Measurements from ENCODE around the gene CALR3.
A peak's percentile ranks its signal among the peaks of the same experiment; 100 is the strongest.
"Not testable (repeated sequence)": the region's sequence is repeated elsewhere in the genome, so short reads cannot be mapped to it uniquely, and the experiment has no call there.

CALR3 gene

DNA sequence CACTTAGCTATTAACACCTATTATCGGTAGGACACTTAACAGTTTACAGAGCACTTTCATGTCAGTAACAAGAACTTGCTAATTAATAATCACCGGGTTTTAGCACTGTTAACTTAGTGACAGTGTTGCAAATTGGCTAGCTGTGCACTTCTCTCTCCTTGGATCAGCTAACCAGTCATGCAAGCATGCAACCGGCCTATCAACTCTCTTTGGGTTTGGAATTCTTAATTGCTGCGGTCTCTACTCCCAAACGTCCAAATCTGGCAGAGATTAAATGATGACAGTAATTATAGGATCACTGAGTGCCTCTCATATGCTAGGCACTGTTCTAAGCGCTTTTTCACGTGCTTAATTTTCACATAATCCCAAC lies 25.4 kb downstream of the CALR3 start:
- Histone ChIP-seq H3K9ac (ENCODE audit: low read length) (no peak overlapping the region), H3K4me3 (ENCODE audit: low read length) (peak overlapping the region; percentile 61), H3K4me1 (ENCODE audit: control insufficient read depth, insufficient read depth, low read length) (peaks cover 8% of the 10 kb centered on the region), H3K36me3 (ENCODE audit: control insufficient read depth, insufficient read depth, low read length) (no peaks in the 10 kb centered on the region), H3K27me3 (ENCODE audit: control insufficient read depth, insufficient read depth, low read length) (no peaks in the 10 kb centered on the region), H3K27ac (ENCODE audit: low read depth, low read length) (no peak overlapping the region)

- peaks cover 8% of the 10 kb centered on the region for H3K4me1 ChIP-seq (ENCODE audit: control insufficient read depth, insufficient read depth, low read length)
- no peak overlapping the region for H3K9ac ChIP-seq (ENCODE audit: low read length)
- no peaks in the 10 kb centered on the region for H3K36me3 ChIP-seq (ENCODE audit: control insufficient read depth, insufficient read depth, low read length)
- no peaks in the 10 kb centered on the region for H3K27me3 ChIP-seq (ENCODE audit: control insufficient read depth, insufficient read depth, low read length)
- no peak overlapping the region for H3K27ac ChIP-seq (ENCODE audit: low read depth, low read length)
- H3K4me3 ChIP-seq (ENCODE audit: low read length): no peak overlapping the region
Observed at GRCh38 chr19:16467581-16467980, 28.4 kb downstream of the CALR3 start.

GRCh38 chr19:16466802-16467427 lies 29.1 kb downstream of the CALR3 start:
- not testable (repeated sequence) for H3K36me3 ChIP-seq (ENCODE audit: control insufficient read depth, insufficient read depth, low read length); H3K27ac ChIP-seq (ENCODE audit: low read depth, low read length); H3K9ac ChIP-seq (ENCODE audit: low read length); H3K4me1 ChIP-seq (ENCODE audit: control insufficient read depth, insufficient read depth, low read length); H3K27me3 ChIP-seq (ENCODE audit: control insufficient read depth, insufficient read depth, low read length); H3K4me3 ChIP-seq (ENCODE audit: low read length)

DNA sequence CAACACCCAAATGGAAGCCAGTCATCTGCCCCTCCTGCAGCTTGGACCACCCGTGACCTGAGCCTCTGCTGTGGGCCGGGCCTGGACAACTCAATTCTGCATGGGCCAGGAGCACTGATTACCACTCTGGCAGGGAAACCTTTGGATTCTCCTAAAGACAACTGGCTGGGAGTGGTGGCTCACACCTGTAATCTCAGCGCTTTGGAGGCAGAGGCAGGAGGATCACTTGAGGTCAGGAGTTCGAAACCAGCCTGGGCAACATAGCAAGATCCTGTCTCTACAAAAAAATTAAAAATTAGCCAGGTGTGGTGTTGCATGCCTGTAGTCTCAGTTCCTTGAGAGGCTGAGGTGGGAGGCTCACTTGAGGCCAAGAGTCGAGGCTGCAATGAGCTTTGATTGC lies 30.7 kb downstream of the CALR3 start:
- Histone ChIP-seq H3K27me3 (ENCODE audit: control insufficient read depth, insufficient read depth, low read length) (no peaks in the 10 kb centered on the region), H3K4me1 (ENCODE audit: control insufficient read depth, insufficient read depth, low read length) (no peaks in the 10 kb centered on the region), H3K4me3 (ENCODE audit: low read length) (no peak overlapping the region), H3K36me3 (ENCODE audit: control insufficient read depth, insufficient read depth, low read length) (no peaks in the 10 kb centered on the region), H3K9ac (ENCODE audit: low read length) (no peak overlapping the region), H3K27ac (ENCODE audit: low read depth, low read length) (no peak overlapping the region)

- no peaks in the 10 kb centered on the region for H3K36me3 ChIP-seq (ENCODE audit: control insufficient read depth, insufficient read depth, low read length)
- no peak overlapping the region for H3K4me3 ChIP-seq (ENCODE audit: low read length)
- no peak overlapping the region for H3K27ac ChIP-seq (ENCODE audit: low read depth, low read length)
- H3K9ac ChIP-seq (ENCODE audit: low read length): no peak overlapping the region
- H3K4me1 ChIP-seq (ENCODE audit: control insufficient read depth, insufficient read depth, low read length): no peaks in the 10 kb centered on the region
- no peaks in the 10 kb centered on the region for H3K27me3 ChIP-seq (ENCODE audit: control insufficient read depth, insufficient read depth, low read length)
Observed at GRCh38 chr19:16463991-16464575, 31.9 kb downstream of the CALR3 start.

- Histone ChIP-seq H3K4me3 (ENCODE audit: low read length) (no peak overlapping the region), H3K36me3 (ENCODE audit: control insufficient read depth, insufficient read depth, low read length) (no peaks in the 10 kb centered on the region), H3K9ac (ENCODE audit: low read length) (no peak overlapping the region), H3K4me1 (ENCODE audit: control insufficient read depth, insufficient read depth, low read length) (no peaks in the 10 kb centered on the region), H3K27me3 (ENCODE audit: control insufficient read depth, insufficient read depth, low read length) (no peaks in the 10 kb centered on the region), H3K27ac (ENCODE audit: low read depth, low read length) (no peak overlapping the region)
Observed at GRCh38 chr19:16463341-16463990, 32.5 kb downstream of the CALR3 start.

- H3K9ac ChIP-seq (ENCODE audit: low read length): no peak overlapping the region
- no peaks in the 10 kb centered on the region for H3K36me3 ChIP-seq (ENCODE audit: control insufficient read depth, insufficient read depth, low read length)
- H3K4me1 ChIP-seq (ENCODE audit: control insufficient read depth, insufficient read depth, low read length): no peaks in the 10 kb centered on the region
- H3K27ac ChIP-seq (ENCODE audit: low read depth, low read length): no peak overlapping the region
- H3K27me3 ChIP-seq (ENCODE audit: control insufficient read depth, insufficient read depth, low read length): no peaks in the 10 kb centered on the region
- H3K4me3 ChIP-seq (ENCODE audit: low read length): no peak overlapping the region
Observed at GRCh38 chr19:16462757-16463250, 33.2 kb downstream of the CALR3 start.

GRCh38 chr19:16461630-16462051 lies 34.3 kb downstream of the CALR3 start:
- H3K36me3 ChIP-seq (ENCODE audit: control insufficient read depth, insufficient read depth, low read length): no peaks in the 10 kb centered on the region
- H3K27ac ChIP-seq (ENCODE audit: low read depth, low read length): no peak overlapping the region
- H3K27me3 ChIP-seq (ENCODE audit: control insufficient read depth, insufficient read depth, low read length): no peaks in the 10 kb centered on the region
- H3K9ac ChIP-seq (ENCODE audit: low read length): no peak overlapping the region
- H3K4me3 ChIP-seq (ENCODE audit: low read length): no peak overlapping the region
- peaks cover 12% of the 10 kb centered on the region for H3K4me1 ChIP-seq (ENCODE audit: control insufficient read depth, insufficient read depth, low read length)

GRCh38 chr19:16460454-16460853 lies 35.5 kb downstream of the CALR3 start:
- H3K4me3 ChIP-seq (ENCODE audit: low read length): no peak overlapping the region
- no peak overlapping the region for H3K9ac ChIP-seq (ENCODE audit: low read length)
- no peak overlapping the region for H3K27ac ChIP-seq (ENCODE audit: low read depth, low read length)
- H3K36me3 ChIP-seq (ENCODE audit: control insufficient read depth, insufficient read depth, low read length): no peaks in the 10 kb centered on the region
- no peaks in the 10 kb centered on the region for H3K27me3 ChIP-seq (ENCODE audit: control insufficient read depth, insufficient read depth, low read length)
- peaks cover 12% of the 10 kb centered on the region for H3K4me1 ChIP-seq (ENCODE audit: control insufficient read depth, insufficient read depth, low read length)

- H3K4me3 ChIP-seq (ENCODE audit: low read length): no peak overlapping the region
- H3K27ac ChIP-seq (ENCODE audit: low read depth, low read length): no peak overlapping the region
- H3K4me1 ChIP-seq (ENCODE audit: control insufficient read depth, insufficient read depth, low read length): peaks cover 12% of the 10 kb centered on the region
- no peaks in the 10 kb centered on the region for H3K27me3 ChIP-seq (ENCODE audit: control insufficient read depth, insufficient read depth, low read length)
- no peaks in the 10 kb centered on the region for H3K36me3 ChIP-seq (ENCODE audit: control insufficient read depth, insufficient read depth, low read length)
- H3K9ac ChIP-seq (ENCODE audit: low read length): no peak overlapping the region
Observed at GRCh38 chr19:16459680-16460079, 36.3 kb downstream of the CALR3 start.

GRCh38 chr19:16458391-16459341 lies 37.3 kb downstream of the CALR3 start:
- H3K27ac ChIP-seq (ENCODE audit: low read depth, low read length): no peak overlapping the region

GRCh38 chr19:16457954-16458331 lies 38.0 kb downstream of the CALR3 start:
- Histone ChIP-seq H3K36me3 (ENCODE audit: control insufficient read depth, insufficient read depth, low read length) (no peaks in the 10 kb centered on the region), H3K27me3 (ENCODE audit: control insufficient read depth, insufficient read depth, low read length) (no peaks in the 10 kb centered on the region), H3K9ac (ENCODE audit: low read length) (no peak overlapping the region), H3K4me3 (ENCODE audit: low read length) (no peak overlapping the region), H3K4me1 (ENCODE audit: control insufficient read depth, insufficient read depth, low read length) (peaks cover 12% of the 10 kb centered on the region), H3K27ac (ENCODE audit: low read depth, low read length) (no peak overlapping the region)

More at GRCh38 chr19:16458391-16459341, 37.3 kb downstream of the CALR3 start:
- Histone ChIP-seq H3K36me3 (ENCODE audit: control insufficient read depth, insufficient read depth, low read length) (no peaks in the 10 kb centered on the region), H3K9ac (ENCODE audit: low read length) (no peak overlapping the region), H3K4me1 (ENCODE audit: control insufficient read depth, insufficient read depth, low read length) (peaks cover 12% of the 10 kb centered on the region), H3K4me3 (ENCODE audit: low read length) (no peak overlapping the region), H3K27me3 (ENCODE audit: control insufficient read depth, insufficient read depth, low read length) (no peaks in the 10 kb centered on the region)
